HUES48 (cell line): ENCODE measurements around the gene LDLR.

Experiments
- H3K27ac ChIP-seq: one replicate; pipeline ENCODE4 v1.7.0; 2013; ENCODE audit warnings: low read depth, low read length, inconsistent platforms
- H3K27me3 ChIP-seq: 2 replicates; pipeline ENCODE4 v1.6.1; 2013; ENCODE audit warnings: mild to moderate bottlenecking, low read length; ENCODE audit not compliant: control insufficient read depth, insufficient read depth
- H3K36me3 ChIP-seq: 2 replicates; pipeline ENCODE4 v1.6.1; 2013; ENCODE audit warnings: low read length; ENCODE audit not compliant: control insufficient read depth, insufficient read depth
- H3K4me1 ChIP-seq: 2 replicates; pipeline ENCODE4 v1.6.1; 2013; ENCODE audit warnings: mild to moderate bottlenecking, low read length; ENCODE audit not compliant: control insufficient read depth, insufficient read depth
- H3K4me3 ChIP-seq: 2 replicates; pipeline ENCODE4 v1.5.1; 2013; ENCODE audit warnings: mild to moderate bottlenecking, low read depth, low read length
- H3K9ac ChIP-seq: 2 replicates; pipeline ENCODE4 v1.6.1; 2013; ENCODE audit warnings: mild to moderate bottlenecking, low read depth, low read length, moderate library complexity
- H3K9me3 ChIP-seq: 2 replicates; pipeline ENCODE4 v1.6.1; 2013; ENCODE audit warnings: low read length; ENCODE audit not compliant: control insufficient read depth, insufficient read depth

Gene LDLR

GRCh38 chr19:11054628-11055027, 34.6 kb upstream of the LDLR start:
- Histone ChIP-seq H3K27me3 (no peaks in the 10 kb centered on the region), H3K9ac (no peak overlapping the region), H3K27ac (no peak overlapping the region), H3K4me1 (no peaks in the 10 kb centered on the region), H3K36me3 (peaks cover 53% of the 10 kb centered on the region), H3K9me3 (no peaks in the 10 kb centered on the region), H3K4me3 (no peak overlapping the region)

GRCh38 chr19:11058246-11059030, 30.8 kb upstream of the LDLR start:
- H3K9ac ChIP-seq: no peak overlapping the region
- H3K4me3 ChIP-seq: no peak overlapping the region
- H3K27ac ChIP-seq: no peak overlapping the region
- no peaks in the 10 kb centered on the region for H3K4me1 ChIP-seq
- H3K9me3 ChIP-seq: no peaks in the 10 kb centered on the region
- peaks cover 70% of the 10 kb centered on the region for H3K36me3 ChIP-seq
- no peaks in the 10 kb centered on the region for H3K27me3 ChIP-seq

GRCh38 chr19:11059511-11060358, 29.5 kb upstream of the LDLR start:
- Histone ChIP-seq H3K27ac (no peak overlapping the region), H3K4me3 (no peak overlapping the region), H3K36me3 (peaks cover 68% of the 10 kb centered on the region), H3K9ac (no peak overlapping the region), H3K4me1 (no peaks in the 10 kb centered on the region), H3K9me3 (no peaks in the 10 kb centered on the region), H3K27me3 (no peaks in the 10 kb centered on the region)

- Histone ChIP-seq H3K4me3 (no peak overlapping the region), H3K27me3 (no peaks in the 10 kb centered on the region), H3K36me3 (peaks cover 71% of the 10 kb centered on the region), H3K27ac (no peak overlapping the region), H3K9ac (no peak overlapping the region), H3K4me1 (no peaks in the 10 kb centered on the region), H3K9me3 (no peaks in the 10 kb centered on the region)
Observed at GRCh38 chr19:11061952-11062351, 27.3 kb upstream of the LDLR start.

GRCh38 chr19:11063434-11063833, 25.8 kb upstream of the LDLR start:
- H3K4me3 ChIP-seq: no peak overlapping the region
- H3K9me3 ChIP-seq: no peaks in the 10 kb centered on the region
- H3K27me3 ChIP-seq: no peaks in the 10 kb centered on the region
- H3K27ac ChIP-seq: no peak overlapping the region
- no peak overlapping the region for H3K9ac ChIP-seq
- no peaks in the 10 kb centered on the region for H3K4me1 ChIP-seq
- H3K36me3 ChIP-seq: peaks cover 67% of the 10 kb centered on the region

- Histone ChIP-seq H3K4me1 (peaks cover 2% of the 10 kb centered on the region; the same call in 1 of the 2 replicates), H3K9me3 (no peaks in the 10 kb centered on the region), H3K4me3 (no peak overlapping the region), H3K36me3 (peaks cover 53% of the 10 kb centered on the region), H3K27me3 (no peaks in the 10 kb centered on the region), H3K9ac (no peak overlapping the region), H3K27ac (peak overlapping the region; percentile 33)
Observed at GRCh38 chr19:11064831-11065303, 24.4 kb upstream of the LDLR start.

GRCh38 chr19:11066326-11066725, 22.9 kb upstream of the LDLR start:
- H3K9me3 ChIP-seq: no peaks in the 10 kb centered on the region
- H3K4me3 ChIP-seq: no peak overlapping the region
- H3K36me3 ChIP-seq: peaks cover 42% of the 10 kb centered on the region
- H3K27ac ChIP-seq: no peak overlapping the region
- H3K9ac ChIP-seq: no peak overlapping the region
- H3K27me3 ChIP-seq: no peaks in the 10 kb centered on the region
- peaks cover 2% of the 10 kb centered on the region; the same call in 1 of the 2 replicates for H3K4me1 ChIP-seq

GRCh38 chr19:11067356-11068113, 21.7 kb upstream of the LDLR start:
- H3K36me3 ChIP-seq: peaks cover 30% of the 10 kb centered on the region
- no peak overlapping the region for H3K27ac ChIP-seq
- no peak overlapping the region for H3K4me3 ChIP-seq
- H3K27me3 ChIP-seq: no peaks in the 10 kb centered on the region
- H3K9me3 ChIP-seq: no peaks in the 10 kb centered on the region
- H3K9ac ChIP-seq: no peak overlapping the region
- peaks cover 2% of the 10 kb centered on the region; the same call in 1 of the 2 replicates for H3K4me1 ChIP-seq

GRCh38 chr19:11069561-11069960, 19.7 kb upstream of the LDLR start:
- Histone ChIP-seq H3K9me3 (no peaks in the 10 kb centered on the region), H3K4me1 (peaks cover 2% of the 10 kb centered on the region; the same call in 1 of the 2 replicates), H3K27me3 (no peaks in the 10 kb centered on the region), H3K36me3 (peaks cover 19% of the 10 kb centered on the region), H3K27ac (no peak overlapping the region), H3K9ac (no peak overlapping the region), H3K4me3 (no peak overlapping the region)

- peaks cover 2% of the 10 kb centered on the region; the same call in 1 of the 2 replicates for H3K4me1 ChIP-seq
- H3K9ac ChIP-seq: no peak overlapping the region
- no peak overlapping the region for H3K27ac ChIP-seq
Observed at GRCh38 chr19:11070123-11070522, 19.1 kb upstream of the LDLR start.

More at GRCh38 chr19:11070123-11070522, 19.1 kb upstream of the LDLR start:
- H3K9me3 ChIP-seq: no peaks in the 10 kb centered on the region
- H3K27me3 ChIP-seq: no peaks in the 10 kb centered on the region
- H3K36me3 ChIP-seq: peaks cover 14% of the 10 kb centered on the region
- no peak overlapping the region for H3K4me3 ChIP-seq
